ENCODE measurements around the gene TRAF6. TPM values are rescaled to one million over a fixed set of nuclear protein-coding genes. Genes with fewer than 3 reads are reported as not detected.

Gene TRAF6
- total and polyA plus RNA-seq, 11 donors, result 2.7 to 17.4 (median 12.8) TPM

DNA sequence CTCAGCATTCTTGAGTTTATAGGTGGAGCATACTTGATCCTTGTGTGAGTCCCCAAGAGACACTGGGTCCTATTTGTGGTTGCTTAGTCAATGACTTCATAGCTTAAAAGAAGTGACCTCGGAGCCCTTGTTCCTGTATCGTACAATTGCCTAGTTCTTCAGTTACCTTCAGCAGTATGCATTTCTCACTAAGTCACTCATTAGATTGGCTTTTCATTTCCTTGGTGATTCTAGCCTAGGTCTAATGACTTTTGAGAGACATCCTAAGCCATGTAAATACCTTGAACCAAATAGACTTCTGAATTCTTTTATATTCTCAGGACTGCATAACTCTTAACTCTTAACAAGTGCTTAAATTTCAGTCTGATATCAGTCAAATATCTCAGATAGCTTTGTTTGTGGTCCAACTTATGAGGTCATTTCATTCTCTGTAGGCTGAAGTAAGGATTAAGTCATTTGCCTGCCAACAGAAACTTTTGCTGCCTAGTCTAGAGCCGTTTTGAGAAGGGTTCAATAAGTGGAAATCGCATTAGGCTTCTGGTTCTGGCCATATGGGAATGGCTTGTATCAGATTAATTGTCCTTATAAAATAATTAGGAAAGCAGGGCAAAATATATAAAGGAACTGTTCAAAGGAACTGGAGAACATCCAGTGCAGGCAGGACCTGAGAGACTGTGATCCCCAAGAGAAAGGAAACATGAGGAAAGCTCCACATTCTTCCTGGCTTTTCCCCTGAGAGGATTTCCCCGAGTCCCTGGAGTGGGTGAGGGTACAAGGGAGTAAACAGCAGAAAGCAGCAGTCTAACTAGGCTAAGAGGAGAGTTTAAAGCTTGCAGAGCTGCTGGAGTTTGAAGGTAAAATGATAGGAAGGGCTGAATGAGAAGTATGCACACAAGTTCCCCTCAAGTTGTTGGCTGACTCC lies 39.9 kb downstream of the TRAF6 start:
- peak in 2 of 4 donors; percentile 60 to 78 for ATAC-seq
- H3K4me3 ChIP-seq, result no peak overlapping the region
- H3K27me3 ChIP-seq, result no peaks in the 10 kb centered on the region
- DNase-seq, result no peak
- intact Hi-C loops (cut with DNase I), result loop anchor here in 8 of 10 donors (5.0 to 10.0 kb wide), 7 partner anchors 93 to 855 kb away; partner anchors contain the start of gene FJX1 (in 3 of the 8)
- peaks cover 0 to 20% (median 13%) of the 10 kb centered on the region in 12 donors for H3K4me1 ChIP-seq
- H3K9me3 ChIP-seq, result no peaks in the 10 kb centered on the region
- peak overlapping the region in 3 of 12 donors; percentile 2 to 35 (median 26) for H3K27ac ChIP-seq
- TF ChIP-seq, protein P1, sequence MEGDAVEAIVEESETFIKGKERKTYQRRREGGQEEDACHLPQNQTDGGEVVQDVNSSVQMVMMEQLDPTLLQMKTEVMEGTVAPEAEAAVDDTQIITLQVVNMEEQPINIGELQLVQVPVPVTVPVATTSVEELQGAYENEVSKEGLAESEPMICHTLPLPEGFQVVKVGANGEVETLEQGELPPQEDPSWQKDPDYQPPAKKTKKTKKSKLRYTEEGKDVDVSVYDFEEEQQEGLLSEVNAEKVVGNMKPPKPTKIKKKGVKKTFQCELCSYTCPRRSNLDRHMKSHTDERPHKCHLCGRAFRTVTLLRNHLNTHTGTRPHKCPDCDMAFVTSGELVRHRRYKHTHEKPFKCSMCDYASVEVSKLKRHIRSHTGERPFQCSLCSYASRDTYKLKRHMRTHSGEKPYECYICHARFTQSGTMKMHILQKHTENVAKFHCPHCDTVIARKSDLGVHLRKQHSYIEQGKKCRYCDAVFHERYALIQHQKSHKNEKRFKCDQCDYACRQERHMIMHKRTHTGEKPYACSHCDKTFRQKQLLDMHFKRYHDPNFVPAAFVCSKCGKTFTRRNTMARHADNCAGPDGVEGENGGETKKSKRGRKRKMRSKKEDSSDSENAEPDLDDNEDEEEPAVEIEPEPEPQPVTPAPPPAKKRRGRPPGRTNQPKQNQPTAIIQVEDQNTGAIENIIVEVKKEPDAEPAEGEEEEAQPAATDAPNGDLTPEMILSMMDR (IDR thresholded peaks at IDR 0.05), result no peak
- no peak for TF ChIP-seq POLR2A (IDR thresholded peaks at IDR 0.05)
- H3K36me3 ChIP-seq, result no peaks in the 10 kb centered on the region
- WGBS, 4 donors, result 35 to 48% (median 36%) methylated on average over 5 of the region's 5 CpGs

DNA sequence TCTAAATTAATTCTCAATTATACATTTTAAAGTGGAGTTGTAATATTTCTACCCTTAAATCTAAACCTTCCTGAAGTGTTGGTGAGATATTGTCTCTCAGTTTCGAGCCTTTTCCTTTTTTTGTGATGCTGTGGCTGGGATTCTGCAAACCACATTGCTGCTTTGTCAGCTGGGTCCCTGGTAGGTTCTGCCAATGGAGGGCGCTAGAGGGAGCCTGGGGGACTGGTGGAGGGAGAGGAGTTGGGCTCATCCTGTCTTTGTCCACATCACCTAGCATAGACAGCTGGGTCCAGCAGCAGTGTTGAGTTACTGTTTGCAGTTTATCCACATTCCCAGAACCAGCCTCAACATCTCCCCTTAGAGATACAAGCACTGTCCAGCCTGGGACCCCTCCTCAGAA lies 41.0 kb downstream of the TRAF6 start:
- intact Hi-C loops (cut with DNase I), result no loop called here
- H3K36me3 ChIP-seq, result no peaks in the 10 kb centered on the region
- no peaks in the 10 kb centered on the region for H3K9me3 ChIP-seq
- TF ChIP-seq, protein P1 (IDR thresholded peaks at IDR 0.05), result peak in 3 of 12 donors; percentile 4 to 22 (median 20)
- TF ChIP-seq POLR2A (IDR thresholded peaks at IDR 0.05), result no peak
- H3K27me3 ChIP-seq, result no peaks in the 10 kb centered on the region
- DNase-seq (no peak), ATAC-seq (no peak)
- peaks cover 0 to 20% (median 13%) of the 10 kb centered on the region in 12 donors for H3K4me1 ChIP-seq
- no peak overlapping the region for H3K27ac ChIP-seq
- 62 to 67% (median 64%) methylated on average over 2 of the region's 2 CpGs for WGBS, 4 donors
- no peak overlapping the region for H3K4me3 ChIP-seq

DNA sequence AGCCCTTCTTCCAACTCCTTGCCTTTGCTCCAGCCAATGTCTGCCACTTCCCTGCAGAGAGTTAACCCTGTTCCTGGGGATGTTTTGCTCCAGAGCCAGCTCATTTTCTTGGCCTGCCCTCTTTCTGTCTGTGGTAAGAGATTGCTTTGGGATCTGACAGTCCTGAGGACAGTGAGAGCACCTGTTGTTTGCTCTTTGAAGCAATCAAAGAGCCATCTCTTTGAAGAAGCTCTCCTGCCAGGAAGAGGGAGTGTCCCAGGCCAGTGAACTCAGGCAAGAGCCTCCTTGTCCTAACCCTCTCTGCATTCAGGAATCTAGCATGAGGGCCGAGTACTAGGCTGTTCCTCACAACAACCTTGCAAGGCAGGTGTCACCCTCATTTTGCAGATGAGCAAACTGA lies 42.2 kb downstream of the TRAF6 start:
- H3K4me1 ChIP-seq, result peaks cover 0 to 20% (median 13%) of the 10 kb centered on the region in 12 donors
- H3K9me3 ChIP-seq, result no peaks in the 10 kb centered on the region
- DNase-seq (no peak), ATAC-seq (no peak)
- no peaks in the 10 kb centered on the region for H3K27me3 ChIP-seq
- H3K4me3 ChIP-seq, result no peak overlapping the region
- no peak overlapping the region for H3K27ac ChIP-seq
- 82 to 100% (median 94%) methylated on average over 1 of the region's 1 CpG for WGBS, 4 donors
- TF ChIP-seq, protein P1 (IDR thresholded peaks at IDR 0.05), result no peak
- no peak for TF ChIP-seq POLR2A (IDR thresholded peaks at IDR 0.05)
- intact Hi-C loops (cut with DNase I), result no loop called here
- peaks cover 0 to 7% (median 0%) of the 10 kb centered on the region in 9 donors for H3K36me3 ChIP-seq

DNA sequence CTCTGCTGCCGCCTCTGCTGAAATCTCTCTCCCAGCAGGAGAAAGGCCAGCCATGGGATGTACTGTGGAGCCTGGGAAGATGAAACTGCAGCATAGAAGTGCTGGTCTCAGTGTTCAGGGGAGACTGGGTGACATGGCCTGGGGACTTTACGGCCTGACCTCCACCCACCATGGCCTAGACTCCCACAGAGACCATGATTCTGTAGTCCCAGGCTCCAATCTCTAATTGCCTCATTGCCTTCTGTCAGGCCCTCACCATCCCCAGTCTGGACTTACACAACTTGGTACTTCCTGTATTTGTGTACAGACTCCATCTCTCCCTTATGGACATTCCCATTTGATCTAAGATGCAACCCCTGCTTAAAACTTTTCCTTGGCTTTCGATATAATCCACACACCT lies 43.1 kb downstream of the TRAF6 start:
- H3K36me3 ChIP-seq, result peaks cover 0 to 16% (median 4%) of the 10 kb centered on the region in 9 donors
- H3K27ac ChIP-seq, result no peak overlapping the region
- no peak for ATAC-seq
- intact Hi-C loops (cut with DNase I), result no loop called here
- H3K27me3 ChIP-seq, result no peaks in the 10 kb centered on the region
- H3K9me3 ChIP-seq, result no peaks in the 10 kb centered on the region
- TF ChIP-seq POLR2A (IDR thresholded peaks at IDR 0.05), result no peak
- TF ChIP-seq, protein P1 (IDR thresholded peaks at IDR 0.05), result no peak
- H3K4me1 ChIP-seq, result peaks cover 0 to 20% (median 13%) of the 10 kb centered on the region in 12 donors
- DNase-seq, result no peak
- H3K4me3 ChIP-seq, result no peak overlapping the region
- 90 to 100% (median 97%) methylated on average over 2 to 3 of the region's 3 CpGs for WGBS, 4 donors

All from heart left ventricle (tissue), 16 donors.